HG03460 (cell line): ENCODE results near the gene TTC39C.
"Not testable (repeated sequence)": the region's sequence is repeated elsewhere in the genome, so short reads cannot be mapped to it uniquely, and the experiment has no call there.

Experiments used
- ATAC-seq: cut with Tn5 transposase; IDR thresholded peaks from one replicate; pipeline ENCODE4 v1.9.1; 2021; ENCODE audit not compliant: unreplicated experiment

TTC39C gene

DNA sequence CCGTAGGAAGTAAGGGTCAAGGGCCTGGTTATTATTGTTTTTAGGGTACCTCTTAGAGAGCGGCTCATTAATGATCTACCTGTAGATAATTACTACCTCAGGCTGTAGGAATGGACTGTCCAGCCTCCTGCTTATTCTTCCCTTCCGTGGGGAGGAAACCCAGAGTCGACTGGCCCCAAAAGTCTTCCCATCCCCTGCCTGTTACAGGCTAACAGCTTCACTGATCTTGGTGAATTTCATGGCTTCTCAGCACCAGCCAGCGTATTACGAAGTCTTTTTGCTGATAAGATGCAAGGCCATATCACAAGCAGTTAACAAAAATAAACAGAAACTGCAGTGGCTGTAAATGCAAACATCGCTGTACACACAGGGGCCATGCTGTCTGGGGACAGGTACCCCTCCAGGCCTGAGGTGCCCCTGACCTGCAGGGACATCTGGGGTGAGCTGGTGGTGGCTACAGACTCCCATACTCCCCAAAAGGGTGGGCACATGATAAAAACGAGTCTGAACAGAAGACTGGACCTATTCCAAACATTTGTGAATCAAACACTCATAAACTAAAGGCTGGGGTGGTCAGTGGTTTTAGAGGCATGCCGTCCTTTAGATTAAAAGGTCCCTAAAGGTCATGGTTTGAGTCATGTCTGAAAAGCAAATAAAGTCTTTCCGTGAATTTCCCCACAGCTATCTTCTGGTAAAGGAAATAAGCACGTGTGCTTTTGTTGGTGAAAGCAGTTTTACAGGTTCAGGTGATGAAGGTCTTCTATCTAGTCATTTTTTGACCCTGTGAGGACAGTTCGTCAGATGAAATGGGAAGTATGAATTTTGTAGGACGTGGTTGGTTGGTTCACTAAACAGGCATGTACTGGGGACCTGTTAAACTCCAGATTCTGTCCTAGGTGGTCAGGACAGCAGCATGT lies 36.7 kb downstream of the TTC39C start:
- ATAC-seq, result no peak

- no peak for ATAC-seq
Measured at GRCh38 chr18:24052053-24052452, 37.5 kb downstream of the TTC39C start.

GRCh38 chr18:24053211-24053610 lies 38.7 kb downstream of the TTC39C start:
- ATAC-seq, result no peak

- ATAC-seq, result no peak
Measured at GRCh38 chr18:24054130-24054529, 39.6 kb downstream of the TTC39C start.

GRCh38 chr18:24055009-24055804 lies 40.7 kb downstream of the TTC39C start:
- ATAC-seq, result no peak

DNA sequence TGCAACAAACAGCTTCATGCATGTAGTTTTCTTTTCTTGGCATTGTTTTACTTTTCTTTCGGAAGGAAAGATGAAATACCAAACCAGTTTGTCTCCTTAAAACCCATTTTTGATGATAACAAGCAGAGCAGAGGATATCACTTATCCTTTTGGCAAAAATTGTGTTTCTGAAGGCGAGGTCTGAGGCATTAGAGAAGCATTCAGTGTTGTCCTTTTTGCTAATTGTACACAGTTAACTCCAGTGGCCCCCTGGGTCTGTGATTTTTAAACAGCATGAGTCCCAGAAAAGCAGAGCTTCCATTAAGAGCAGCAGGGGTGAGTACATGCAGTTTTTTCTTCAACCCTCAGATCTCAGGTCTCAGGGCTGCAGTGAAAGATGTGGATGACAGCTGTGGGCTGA lies 41.3 kb downstream of the TTC39C start:
- no peak for ATAC-seq

- no peak for ATAC-seq
Measured at GRCh38 chr18:24056506-24056905, 42.0 kb downstream of the TTC39C start.

DNA sequence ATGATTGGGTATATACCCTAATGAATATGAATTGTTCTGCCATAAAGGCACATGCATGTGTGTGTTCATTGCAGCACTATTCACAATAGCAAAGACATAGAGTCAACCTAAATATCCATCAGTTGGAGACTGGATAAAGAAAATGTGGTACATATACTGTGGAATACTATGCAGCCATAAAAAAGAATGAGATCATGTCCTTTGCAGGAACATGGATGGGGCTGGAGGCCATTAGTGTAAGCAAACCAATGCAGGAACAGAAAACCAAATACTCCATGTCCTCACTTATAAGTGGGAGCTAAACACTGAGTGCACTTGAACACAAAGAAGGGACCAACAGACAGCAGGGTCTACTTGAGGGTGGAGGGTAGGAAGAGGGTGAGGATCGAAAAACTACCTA lies 43.2 kb downstream of the TTC39C start:
- ATAC-seq, result no peak

- ATAC-seq, result not testable (repeated sequence)
Measured at GRCh38 chr18:24059385-24059784, 44.8 kb downstream of the TTC39C start.

DNA sequence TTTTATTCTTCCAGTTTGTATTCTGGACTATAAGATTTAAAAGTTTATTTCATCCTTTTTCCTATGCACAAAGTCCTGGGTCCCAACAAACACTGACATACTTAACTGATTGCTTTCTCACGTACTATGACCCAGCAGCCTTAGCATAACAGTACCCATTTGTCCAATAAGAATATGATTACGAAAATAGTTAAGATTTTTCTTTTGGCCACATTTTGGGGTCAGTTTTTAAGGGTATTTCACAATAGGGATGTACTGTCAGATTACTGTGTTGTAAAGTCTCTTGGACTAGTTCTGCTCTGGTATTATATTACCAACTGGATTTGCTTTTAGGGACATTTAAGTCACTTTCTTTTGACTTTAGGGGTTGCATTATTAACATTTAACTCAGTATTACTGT lies 46.1 kb downstream of the TTC39C start:
- ATAC-seq, result no peak

DNA sequence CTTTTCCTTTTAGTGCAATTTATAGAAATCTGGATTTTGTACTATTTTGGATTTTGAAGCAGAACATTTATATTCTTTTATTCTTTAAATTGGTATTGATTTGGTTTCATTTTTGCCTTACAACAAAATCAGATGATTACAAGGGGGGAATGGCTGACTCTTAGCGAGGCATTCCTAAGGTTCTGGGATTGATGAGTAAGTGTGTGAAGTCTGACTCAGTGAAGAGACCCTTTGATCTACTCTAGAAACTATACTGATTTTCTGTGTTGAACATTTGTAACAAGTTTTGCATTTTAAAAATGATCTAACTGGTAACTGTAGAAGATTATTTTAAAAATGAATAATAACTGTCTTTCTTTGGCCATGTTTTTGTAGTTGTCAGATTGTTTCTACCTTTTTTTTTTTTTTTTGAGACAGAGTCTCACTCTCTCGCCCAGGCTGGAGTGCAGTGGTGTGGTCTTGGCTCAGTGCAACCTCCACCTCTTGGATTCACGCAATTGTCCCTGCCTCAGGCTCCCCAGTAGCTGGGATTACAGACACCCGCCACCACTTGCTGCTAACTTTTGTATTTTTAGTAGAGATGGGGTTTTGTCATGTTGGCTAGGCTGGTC lies 48.7 kb downstream of the TTC39C start:
- ATAC-seq, result no peak

DNA sequence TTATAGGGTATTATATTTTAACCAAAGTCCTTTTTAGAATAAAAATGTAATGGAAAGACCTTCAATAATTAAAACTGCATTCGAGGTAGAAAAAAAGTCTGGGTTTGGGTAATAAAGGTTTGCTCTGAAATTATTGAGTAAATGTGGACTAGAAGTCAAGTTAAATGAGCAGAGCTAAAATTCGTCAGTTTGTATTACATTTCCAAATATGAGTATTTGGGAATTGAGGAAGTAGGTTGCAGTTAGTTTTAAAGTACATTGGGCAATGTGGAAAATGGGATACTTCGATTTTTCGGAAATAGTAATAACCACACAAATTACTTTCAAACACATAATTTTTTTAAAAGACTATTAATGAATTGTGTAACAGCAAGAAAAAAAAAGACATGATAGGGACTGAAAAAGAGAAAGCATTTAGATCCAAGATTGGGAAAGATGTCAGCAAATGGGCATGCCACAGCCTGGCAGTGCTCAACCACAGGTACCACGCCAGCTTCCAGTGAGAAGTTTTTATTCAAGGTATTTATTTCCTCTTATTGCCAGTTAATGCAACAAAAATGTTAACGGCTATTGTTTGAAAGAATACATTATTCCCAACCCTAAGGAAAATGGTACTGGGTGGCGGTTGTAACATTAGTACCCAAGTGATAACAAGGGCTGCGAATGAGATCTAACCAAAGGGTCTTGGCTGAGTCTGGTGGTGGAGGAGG lies 50.0 kb downstream of the TTC39C start:
- no peak for ATAC-seq

GRCh38 chr18:24065906-24066305 lies 51.4 kb downstream of the TTC39C start:
- ATAC-seq, result no peak

DNA sequence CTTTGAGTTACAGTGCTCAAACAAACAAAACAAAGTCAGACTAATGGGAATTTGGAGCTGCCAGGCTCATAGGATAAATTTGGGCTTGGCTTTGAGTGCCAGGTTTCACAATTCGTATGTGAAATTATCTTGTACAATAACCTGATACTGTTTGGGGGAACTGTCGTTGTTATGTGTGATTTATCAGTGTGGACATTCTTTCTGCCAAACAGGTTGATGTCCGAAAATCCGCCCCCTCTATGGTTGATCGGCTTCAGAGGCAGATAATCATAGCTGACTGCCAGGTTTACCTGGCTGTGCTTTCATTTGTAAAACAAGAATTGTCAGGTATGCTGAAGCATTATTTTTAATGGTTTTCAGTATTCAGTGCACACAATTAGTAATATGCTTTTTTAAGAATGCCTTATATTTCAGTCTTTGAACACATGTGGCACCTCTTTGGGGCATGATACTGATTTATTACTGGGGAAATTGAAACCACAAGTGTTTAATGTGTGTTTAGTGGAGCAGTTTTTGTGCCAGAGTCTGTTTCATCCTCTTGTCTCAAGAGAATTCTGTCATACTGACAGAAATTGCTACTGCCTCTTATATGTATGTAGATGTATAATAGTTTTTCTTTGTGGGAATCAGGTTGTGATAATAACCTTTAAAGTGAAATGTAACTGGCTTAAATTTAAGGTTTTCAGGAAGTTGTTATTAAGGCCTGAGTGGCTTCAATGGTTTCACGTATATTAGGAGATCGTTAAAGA lies 54.6 kb downstream of the TTC39C start:
- no peak for ATAC-seq

DNA sequence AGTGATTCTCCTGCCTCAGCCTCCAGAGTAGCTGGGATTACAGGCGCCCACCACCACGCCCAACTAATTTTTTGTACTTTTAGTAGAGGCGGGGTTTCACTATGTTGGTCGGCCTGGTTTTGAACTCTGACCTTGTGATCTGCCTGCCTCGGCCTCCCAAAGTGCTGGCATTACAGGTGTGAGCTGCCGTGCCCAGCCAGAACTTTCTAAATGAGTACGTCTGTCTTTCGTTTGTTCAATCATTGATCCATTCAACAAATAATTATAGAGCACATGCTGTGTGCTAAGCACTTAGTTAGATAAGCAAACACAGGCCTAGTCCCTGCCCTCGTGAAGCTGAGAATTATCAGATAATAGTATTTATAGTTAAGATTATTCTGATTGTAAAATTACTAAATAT lies 56.5 kb downstream of the TTC39C start:
- no peak for ATAC-seq

DNA sequence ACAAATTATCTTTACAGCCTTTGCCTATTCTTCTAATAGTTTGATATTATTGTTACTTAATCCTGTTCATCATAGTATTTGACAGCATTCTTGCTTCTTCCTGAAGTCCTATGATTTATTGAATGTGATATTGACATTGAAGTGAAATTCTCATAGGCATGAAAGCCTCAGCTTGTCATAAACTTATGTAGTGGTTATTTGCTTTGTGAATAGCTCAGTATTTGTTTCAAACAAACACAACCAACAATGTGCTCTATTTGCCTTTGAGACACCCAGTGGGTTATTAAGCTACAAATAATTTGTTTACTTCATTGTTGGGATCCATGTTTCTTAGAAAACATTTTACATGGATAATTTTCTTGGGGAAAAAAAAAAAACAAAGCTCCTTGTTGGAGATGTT lies 57.2 kb downstream of the TTC39C start:
- ATAC-seq, result no peak

GRCh38 chr18:24072743-24073142 lies 58.2 kb downstream of the TTC39C start:
- ATAC-seq, result no peak

DNA sequence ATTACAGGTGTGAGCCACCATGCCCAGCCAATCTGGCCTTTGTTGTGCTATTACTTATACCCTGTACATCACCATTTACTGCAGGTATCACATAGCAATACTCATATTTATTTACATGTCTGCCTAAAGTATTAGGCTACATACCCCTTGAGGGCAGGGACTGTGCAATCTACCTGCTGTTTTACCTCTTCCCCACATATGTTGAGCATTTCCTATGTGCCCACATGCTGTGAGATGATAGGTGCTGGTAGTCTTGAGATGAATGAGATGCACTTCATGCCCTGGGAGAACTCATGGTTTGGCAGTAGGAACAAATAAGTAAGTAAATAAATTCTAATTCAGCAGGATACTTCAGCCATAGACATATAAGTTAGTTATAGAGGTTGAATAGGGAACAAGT lies 59.2 kb downstream of the TTC39C start:
- ATAC-seq, result no peak

DNA sequence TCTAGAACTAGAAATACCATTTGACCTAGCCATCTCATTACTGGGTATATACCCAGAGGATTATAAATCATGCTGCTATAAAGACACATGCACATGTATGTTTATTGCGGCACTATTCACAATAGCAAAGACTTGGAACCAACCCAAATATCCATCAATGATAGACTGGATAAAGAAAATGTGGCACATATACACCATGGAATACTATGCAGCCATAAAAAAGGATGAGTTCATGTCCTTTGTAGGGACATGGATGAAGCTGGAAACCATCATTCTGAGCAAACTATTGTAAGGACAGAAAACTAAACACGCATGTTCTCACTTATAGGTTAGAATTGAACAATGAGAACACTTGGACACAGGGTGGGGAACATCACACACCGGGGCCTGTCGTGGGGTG lies 60.2 kb downstream of the TTC39C start:
- ATAC-seq, result not testable (repeated sequence)
